ENCODE results near the gene TTLL3. TPM values are rescaled to one million over a fixed set of nuclear protein-coding genes. Genes with fewer than 3 reads are reported as not detected.
A peak's percentile ranks its signal among the peaks of the same experiment; 100 is the strongest.
"Not testable (repeated sequence)": the region's sequence is repeated elsewhere in the genome, so short reads cannot be mapped to it uniquely, and the experiment has no call there.

TTLL3 gene
- total RNA-seq, 1 donor from 2014 or later, result 98.3 TPM

- no peak for DNase-seq (ENCODE audit: low spot score)
These were observed 59.9 kb downstream of the TTLL3 start for GRCh38 chr3:9869955-9870354.

GRCh38 chr3:9870978-9871377 lies 60.9 kb downstream of the TTLL3 start:
- no peak for DNase-seq (ENCODE audit: low spot score)

GRCh38 chr3:9872067-9872466 lies 62.0 kb downstream of the TTLL3 start:
- DNase-seq (ENCODE audit: low spot score), result not testable (repeated sequence)

GRCh38 chr3:9875448-9875847 lies 65.4 kb downstream of the TTLL3 start:
- DNase-seq (ENCODE audit: low spot score), result no peak

GRCh38 chr3:9876255-9876654 lies 66.2 kb downstream of the TTLL3 start:
- DNase-seq (ENCODE audit: low spot score), result not testable (repeated sequence)

GRCh38 chr3:9876991-9877390 lies 66.9 kb downstream of the TTLL3 start:
- no peak for DNase-seq (ENCODE audit: low spot score)

- DNase-seq (ENCODE audit: low spot score), result no peak
These were observed 68.6 kb downstream of the TTLL3 start for GRCh38 chr3:9878700-9879099.

- DNase-seq (ENCODE audit: low spot score), result no peak
These were observed 69.9 kb downstream of the TTLL3 start, which contains the start of gene CIDEC for GRCh38 chr3:9879830-9880549. TSS of gene CIDEC (minus strand) at chr3:9880253. CDS start at chr3:9878486, 1,767 bp downstream.

- no peak for DNase-seq (ENCODE audit: low spot score)
These were observed 71.4 kb downstream of the TTLL3 start for GRCh38 chr3:9881441-9881840.

- DNase-seq (ENCODE audit: low spot score), result no peak
These were observed 73.9 kb downstream of the TTLL3 start for GRCh38 chr3:9883706-9884554.

GRCh38 chr3:9884555-9885165 lies 74.6 kb downstream of the TTLL3 start:
- peak; percentile 54 for DNase-seq (ENCODE audit: low spot score)

Other genes with a start within 250 kb of the TTLL3 start
- 31.7 TPM for gene MTMR14, start 160.8 kb upstream of the TTLL3 start, total RNA-seq
- 0.29 TPM for gene CPNE9, start 106.4 kb upstream of the TTLL3 start, total RNA-seq
- 18.6 TPM for gene BRPF1, start 78.5 kb upstream of the TTLL3 start, total RNA-seq
- 25.3 TPM for gene OGG1, start 60.3 kb upstream of the TTLL3 start, total RNA-seq
- 24.3 TPM for gene CAMK1, start 40.3 kb upstream of the TTLL3 start, total RNA-seq
- 54.6 TPM for gene TADA3, start 17.8 kb upstream of the TTLL3 start, total RNA-seq
- gene ARPC4, start 17.2 kb upstream of the TTLL3 start, total RNA-seq, result 166 TPM
- gene RPUSD3, start 33.7 kb downstream of the TTLL3 start, total RNA-seq, result 33.9 TPM
- gene CIDEC, start 70.0 kb downstream of the TTLL3 start, total RNA-seq, result 1.1 TPM
- 26.6 TPM for gene JAGN1, start 80.3 kb downstream of the TTLL3 start, total RNA-seq
- gene IL17RE, start 92.6 kb downstream of the TTLL3 start, total RNA-seq, result 11.9 TPM
- gene IL17RC, start 106.8 kb downstream of the TTLL3 start, total RNA-seq, result 34.0 TPM
- gene CRELD1, start 123.6 kb downstream of the TTLL3 start, total RNA-seq, result 37.0 TPM
- gene PRRT3, start 142.1 kb downstream of the TTLL3 start, total RNA-seq, result 3.5 TPM
- gene EMC3, start 176.6 kb downstream of the TTLL3 start, total RNA-seq, result 63.1 TPM
- 7.9 TPM for gene FANCD2, start 216.2 kb downstream of the TTLL3 start, total RNA-seq